Hematopoietic multipotent progenitor cell treated with erythropoietin and hydrocortisone succinate and interleukin-3 and kit ligand, for 8 days (in vitro differentiated cells): ENCODE measurements around the gene MRLN.

Source experiments
- DNase-seq: peaks from one replicate; pipeline ENCODE4 v3.0.0-alpha.2; 2015

The MRLN gene

DNA sequence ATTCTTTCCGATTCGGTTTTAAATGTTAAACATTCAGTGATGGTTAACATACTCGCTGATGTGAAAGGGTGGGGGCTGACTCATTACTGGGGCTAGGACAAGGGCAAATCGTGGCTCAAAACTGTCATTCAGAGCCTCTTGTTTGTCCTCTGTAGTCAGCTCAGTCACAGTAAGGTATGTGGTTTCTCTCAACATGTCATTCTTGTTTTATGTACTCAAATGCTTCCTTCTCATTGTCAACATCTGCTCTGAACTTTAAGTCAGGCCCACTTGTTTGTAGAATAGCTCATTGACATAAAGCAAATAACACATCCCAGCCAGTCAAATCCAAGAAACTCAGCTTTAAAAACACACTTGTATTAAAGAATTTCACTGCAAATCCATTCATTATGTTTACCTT is 50.9 kb downstream of the MRLN start:
- no peak for DNase-seq

DNA sequence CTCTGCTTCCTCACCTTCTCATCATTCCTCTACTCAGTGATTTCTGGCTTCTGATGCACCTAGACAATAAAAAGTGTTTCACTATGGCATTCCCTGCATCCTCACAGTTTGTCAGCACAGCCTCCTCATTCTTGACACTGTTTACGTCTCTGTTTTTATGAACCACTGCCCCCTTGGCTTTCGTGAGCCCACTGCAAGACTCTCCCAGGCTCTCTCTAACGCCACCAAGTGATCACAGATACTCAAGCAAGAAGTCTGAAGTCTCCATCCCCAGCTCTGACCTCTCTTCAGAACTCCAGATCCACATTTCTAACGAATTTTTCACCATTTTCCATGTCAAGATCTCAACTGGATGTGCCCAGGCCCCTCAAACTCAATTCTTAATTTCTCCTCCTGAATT is 52.5 kb downstream of the MRLN start:
- no peak for DNase-seq

DNA sequence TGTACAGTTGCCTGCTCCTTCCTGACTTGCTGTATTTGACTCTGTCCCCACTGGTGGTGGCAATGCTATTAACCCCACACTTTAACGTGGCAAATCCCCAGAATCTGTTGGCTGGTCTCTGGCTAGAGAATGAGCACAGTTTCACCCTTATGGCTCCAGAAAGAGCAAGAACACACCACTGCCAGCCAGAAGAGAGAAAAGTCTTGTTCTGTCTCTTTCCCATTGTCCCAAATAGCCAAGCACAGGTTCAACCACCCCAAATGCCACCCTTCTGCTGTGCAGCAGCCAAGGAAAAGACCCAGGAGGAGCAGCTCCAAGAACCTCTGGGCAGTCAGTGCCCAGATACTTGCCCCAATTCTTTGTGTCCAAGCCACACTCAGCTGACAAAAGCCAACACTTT is 54.9 kb downstream of the MRLN start:
- no peak for DNase-seq

DNA sequence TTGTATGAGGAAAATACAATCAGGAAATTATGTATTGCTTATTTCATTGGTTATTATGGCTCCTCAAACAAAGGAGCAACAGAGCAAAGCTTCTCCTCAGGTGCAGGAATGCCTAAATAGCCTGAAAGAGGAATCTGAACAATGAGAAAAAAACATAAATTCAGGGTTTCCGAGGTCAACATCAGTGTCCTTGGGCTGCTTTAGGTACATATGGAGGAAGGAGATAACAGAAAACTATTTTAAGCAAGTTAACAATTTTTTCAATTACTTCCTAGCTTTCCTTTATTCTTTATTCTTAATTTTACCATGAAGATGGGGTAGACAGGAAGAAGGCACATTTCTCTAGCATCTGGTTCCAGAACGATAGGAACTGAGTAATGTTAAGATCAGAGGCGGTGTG is 57.6 kb downstream of the MRLN start:
- DNase-seq = no peak

DNA sequence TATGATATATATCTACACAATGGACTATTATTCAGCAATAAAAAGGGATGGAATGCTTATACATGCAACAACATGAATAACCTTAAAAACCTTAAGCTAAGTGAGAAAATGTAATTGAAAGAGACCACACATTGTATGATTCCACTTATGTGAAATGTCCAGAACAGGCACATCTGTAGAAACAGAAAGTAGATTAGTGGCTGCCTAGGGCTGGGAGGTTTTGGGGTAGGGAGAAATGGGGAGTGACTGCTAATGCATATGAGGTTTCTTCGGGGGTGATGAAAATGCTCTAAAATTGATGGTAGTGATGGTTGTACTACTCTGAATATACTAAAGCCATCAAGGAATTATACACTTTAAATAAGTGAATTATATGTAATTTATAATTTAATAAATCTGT is 58.3 kb downstream of the MRLN start:
- no peak for DNase-seq

DNA sequence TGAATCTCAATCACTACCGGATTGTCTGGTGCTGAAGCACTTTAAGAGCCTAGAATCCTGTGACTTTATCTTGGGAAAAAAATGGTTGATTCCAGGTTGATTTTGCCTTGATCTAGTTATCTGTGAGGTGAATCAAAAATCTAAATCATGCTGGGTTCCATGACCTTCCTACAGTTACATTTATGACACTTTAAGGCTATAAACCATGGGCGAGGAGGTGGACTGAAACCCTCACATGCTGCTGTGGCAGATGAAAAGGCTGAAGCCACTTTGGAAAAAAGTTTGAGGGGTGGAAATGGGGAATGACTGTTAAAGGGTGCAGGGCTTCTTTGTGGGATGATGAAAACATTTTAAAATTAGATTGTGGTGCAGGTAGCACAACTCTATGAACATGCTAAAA is 61.1 kb downstream of the MRLN start:
- no peak for DNase-seq

DNA sequence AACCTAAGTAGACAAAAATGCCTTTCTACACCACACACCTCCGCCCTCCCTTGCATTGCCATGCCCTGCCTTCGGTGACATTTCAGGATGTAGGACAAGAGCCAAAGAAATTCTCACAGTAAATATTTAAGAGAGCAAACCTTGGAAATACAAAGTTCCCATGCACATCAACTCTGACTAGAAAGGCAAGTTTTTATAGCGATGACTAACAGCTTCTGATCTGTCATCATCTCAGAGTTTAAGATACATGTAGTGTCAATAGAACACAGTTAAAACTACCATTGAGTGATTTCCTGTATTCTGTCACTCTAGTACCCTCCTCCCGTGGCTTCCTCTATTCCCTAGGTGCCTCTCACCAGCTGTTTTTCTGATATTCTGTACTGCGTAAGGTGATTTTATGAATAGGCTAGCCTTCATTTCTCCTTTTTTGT is 64.3 kb downstream of the MRLN start:
- no peak for DNase-seq

DNA sequence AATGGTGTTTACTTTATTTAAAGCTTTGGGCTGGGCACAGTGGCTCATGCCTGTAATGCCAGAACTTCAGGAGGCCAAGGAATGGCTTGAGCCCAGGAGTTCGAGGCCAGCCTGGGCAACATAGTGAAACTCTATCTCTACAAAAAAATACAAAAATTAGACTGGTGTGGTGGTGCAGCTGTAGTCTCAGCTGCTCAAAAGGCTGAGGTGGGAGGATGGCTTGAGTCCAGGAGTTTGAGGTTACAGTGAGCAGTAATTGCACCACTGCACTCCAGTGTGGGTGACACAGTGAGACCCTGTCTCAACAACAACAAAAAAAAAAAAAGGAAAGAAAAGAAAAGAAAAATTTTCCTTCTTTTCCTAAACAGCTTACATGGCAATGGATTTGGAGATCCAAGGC is 65.6 kb downstream of the MRLN start:
- no peak for DNase-seq
